Measurements from ENCODE around the gene LTBP3. TPM values are rescaled to one million over a fixed set of nuclear protein-coding genes. Genes with fewer than 3 reads are reported as not detected.

Gene LTBP3
- total and polyA plus RNA-seq, 2 of the 13 experiments (the other 11 are each of a cell fraction or from before 2014, with no cell fraction given) = 12.2 to 68.1 TPM

- TF ChIP-seq KDM5A (IDR thresholded peaks at IDR 0.05; ENCODE audit: borderline replicate concordance, low read length) (no peak), NFE2 (CRISPR knock-in tag; IDR thresholded peaks at IDR 0.05) (no peak)
Measured at GRCh38 chr11:65542738-65543390, 15.3 kb downstream of the LTBP3 start (continued).

GRCh38 chr11:65541093-65541982 lies 16.8 kb downstream of the LTBP3 start:
- Histone ChIP-seq H3K4me1 (ENCODE audit: insufficient read depth, low read length) (peaks cover 14% of the 10 kb centered on the region), H2AFZ (ENCODE audit: low read length) (no peak overlapping the region), H3K4me3 (replicated peaks in 1 of 3; ENCODE audit: insufficient read depth in 1 of 3, low read depth in 2 of 3, low read length in 3 of 3) (no peak overlapping the region), H3K9ac (ENCODE audit: insufficient read depth, low read depth, low read length) (no peak overlapping the region), H3K9me3 (ENCODE audit: low read length) (no peaks in the 10 kb centered on the region), H3K4me2 (ENCODE audit: low read depth, low read length) (no peak overlapping the region), H3K27me3 (ENCODE audit: control insufficient read depth in 1 of 2, insufficient read depth in 2 of 2, low read length in 2 of 2) (no peaks in the 10 kb centered on the region), H3K36me3 (replicated peaks in 1 of 2; ENCODE audit: control insufficient read depth in 1 of 2, insufficient read depth in 2 of 2, low read length in 2 of 2) (peaks cover 6 to 16% of the 10 kb centered on the region in 2 experiments; a peak in 3 of 5 replicates), H4K20me1 (ENCODE audit: insufficient read depth, low read length) (no peaks in the 10 kb centered on the region), H3K79me2 (ENCODE audit: insufficient read depth, low read length) (no peaks in the 10 kb centered on the region), H3K27ac (ENCODE audit: extremely low read length, insufficient read depth, low read length) (no peak overlapping the region)
- intact Hi-C loops (cut with micrococcal nuclease; ENCODE audit: unreplicated experiment) = loop anchor here (2.0 kb wide), 2 partner anchors 19 to 29 kb away; partner anchors contain the start of gene ZNRD2
- no peak for ATAC-seq
- no TSS peak for BruUV-seq (replicated peaks)
- ChIA-PET CTCF (ENCODE audit: low intra/inter-chr PET ratio, low total read pairs) (interaction anchor here (1.0 to 1.9 kb wide), 4 partner anchors 10 to 52 kb away, joined by 5 to 12 read pairs (median 8); partner anchors contain the start of genes FAM89B and ZNRD2), POLR2A (interaction anchor here (0.6 to 1.4 kb wide), 4 partner anchors 10 to 33 kb away, joined by 3 to 5 read pairs (median 3); no protein-coding TSS in a partner anchor)
- no peak for FAIRE-seq
- in situ Hi-C loops (cut with HindIII; ENCODE audit: extremely low pct_ligation_motif_present, low pct_unique_long_range_greater_than_20kb) = loop anchor here (5.0 kb wide), 1 partner anchor 46 kb away; no protein-coding TSS in a partner anchor
- DNase-seq (ENCODE audit: low spot score) = no peak
- 69% methylated on average over 11 of the region's 18 CpGs for WGBS (ENCODE audit: low lambda C conversion rate)
- TF ChIP-seq ZNF710 (CRISPR knock-in tag; IDR thresholded peaks at IDR 0.05; ENCODE audit: borderline replicate concordance) = 0 out of 2 replicates have a peak, but pooled peaks have one; percentile 27
- TF ChIP-seq SRSF1 (optimal IDR thresholded peaks at IDR 0.05; ENCODE audit: low read depth, low read length) = peak; percentile 8
- peak; percentile 24 for TF ChIP-seq HNRNPLL (IDR thresholded peaks at IDR 0.05; ENCODE audit: low read depth, low read length, poor library complexity, severe bottlenecking)
- peak; percentile 12; the same call in 1 of the 2 replicates for TF ChIP-seq POLR2AphosphoS5 (IDR thresholded peaks at IDR 0.05; ENCODE audit: low read depth, low read length)
- no peak for TF ChIP-seq ZBTB10 (CRISPR knock-in tag; IDR thresholded peaks at IDR 0.05; ENCODE audit: borderline replicate concordance)
- TF ChIP-seq, protein P1, sequence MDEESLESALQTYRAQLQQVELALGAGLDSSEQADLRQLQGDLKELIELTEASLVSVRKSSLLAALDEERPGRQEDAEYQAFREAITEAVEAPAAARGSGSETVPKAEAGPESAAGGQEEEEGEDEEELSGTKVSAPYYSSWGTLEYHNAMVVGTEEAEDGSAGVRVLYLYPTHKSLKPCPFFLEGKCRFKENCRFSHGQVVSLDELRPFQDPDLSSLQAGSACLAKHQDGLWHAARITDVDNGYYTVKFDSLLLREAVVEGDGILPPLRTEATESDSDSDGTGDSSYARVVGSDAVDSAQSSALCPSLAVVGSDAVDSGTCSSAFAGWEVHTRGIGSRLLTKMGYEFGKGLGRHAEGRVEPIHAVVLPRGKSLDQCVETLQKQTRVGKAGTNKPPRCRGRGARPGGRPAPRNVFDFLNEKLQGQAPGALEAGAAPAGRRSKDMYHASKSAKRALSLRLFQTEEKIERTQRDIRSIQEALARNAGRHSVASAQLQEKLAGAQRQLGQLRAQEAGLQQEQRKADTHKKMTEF (CRISPR knock-in tag; IDR thresholded peaks at IDR 0.05) = no peak
